ENCODE measurements around the gene ANKRD35.

Gene ANKRD35

DNA sequence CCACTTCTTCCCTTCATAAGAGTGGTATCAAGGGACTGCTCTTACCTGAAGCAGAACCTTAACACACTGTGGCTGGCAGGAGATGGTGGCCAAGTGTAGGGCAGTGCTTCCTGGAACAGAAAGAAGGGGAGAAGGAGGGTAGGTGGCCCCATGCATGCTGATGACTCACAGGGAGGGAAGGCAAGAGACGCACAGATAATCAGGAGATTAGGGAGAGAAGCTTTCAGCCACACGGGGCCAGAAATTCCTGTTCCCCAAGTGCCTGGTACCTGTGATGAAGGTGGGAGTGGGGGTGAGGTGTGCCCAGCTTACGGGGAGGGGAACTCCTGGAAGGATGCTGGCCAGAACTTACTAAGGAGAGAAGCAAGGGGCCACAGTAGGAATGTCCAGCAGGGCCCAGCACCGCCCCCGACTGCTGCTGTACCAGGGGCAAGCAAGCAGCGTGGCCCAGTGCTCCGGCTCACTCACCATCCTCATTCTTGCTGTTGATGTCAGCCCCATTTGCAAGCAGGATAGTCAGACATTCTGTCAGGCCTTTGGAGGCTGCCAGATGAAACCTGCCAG lies 7.7 kb downstream of the ANKRD35 start:
- H3K9ac ChIP-seq (ENCODE audit: low read length): no peak overlapping the region
- no peaks in the 10 kb centered on the region for H3K9me2 ChIP-seq (replicated peaks; ENCODE audit: insufficient read depth, low read length)
- H2AFZ ChIP-seq (ENCODE audit: low read depth, low read length, severe bottlenecking): no peak overlapping the region
- H3K4me2 ChIP-seq (ENCODE audit: low read depth, low read length, poor library complexity, severe bottlenecking): no peak overlapping the region
- H3K27me3 ChIP-seq (ENCODE audit: low read length): no peaks in the 10 kb centered on the region
- TF ChIP-seq EZH2phosphoT487 (conservative IDR thresholded peaks at IDR 0.05; ENCODE audit: low read length): no peak
- no peak for TF ChIP-seq CTCF (IDR thresholded peaks at IDR 0.05; ENCODE audit: insufficient read depth, low read length, poor library complexity, severe bottlenecking)
- H3K27ac ChIP-seq (ENCODE audit: low read depth, low read length): no peak overlapping the region
- H3F3A ChIP-seq (ENCODE audit: insufficient read depth): no peaks in the 10 kb centered on the region
- no peaks in the 10 kb centered on the region for H4K20me1 ChIP-seq (ENCODE audit: low read depth, low read length)
- H3K36me3 ChIP-seq (ENCODE audit: low read length): no peaks in the 10 kb centered on the region
- no peaks in the 10 kb centered on the region for H3K9me3 ChIP-seq (ENCODE audit: insufficient read depth, low read length)
- H3K4me3 ChIP-seq (ENCODE audit: insufficient read depth, low read length, poor library complexity, severe bottlenecking): no peak overlapping the region
- H3K79me2 ChIP-seq (ENCODE audit: insufficient read depth, low read length): no peaks in the 10 kb centered on the region

- Histone ChIP-seq H3K27ac (ENCODE audit: low read depth, low read length) (no peak overlapping the region), H3K4me3 (ENCODE audit: insufficient read depth, low read length, poor library complexity, severe bottlenecking) (no peak overlapping the region), H3K79me2 (ENCODE audit: insufficient read depth, low read length) (no peaks in the 10 kb centered on the region), H2AFZ (ENCODE audit: low read depth, low read length, severe bottlenecking) (no peak overlapping the region), H3K27me3 (ENCODE audit: low read length) (no peaks in the 10 kb centered on the region), H3K9me2 (replicated peaks; ENCODE audit: insufficient read depth, low read length) (no peaks in the 10 kb centered on the region), H3K9ac (ENCODE audit: low read length) (no peak overlapping the region), H3K9me3 (ENCODE audit: insufficient read depth, low read length) (no peaks in the 10 kb centered on the region), H3K4me2 (ENCODE audit: low read depth, low read length, poor library complexity, severe bottlenecking) (no peak overlapping the region), H4K20me1 (ENCODE audit: low read depth, low read length) (no peaks in the 10 kb centered on the region), H3F3A (ENCODE audit: insufficient read depth) (no peaks in the 10 kb centered on the region), H3K36me3 (ENCODE audit: low read length) (no peaks in the 10 kb centered on the region)
- no peak for TF ChIP-seq EZH2phosphoT487 (conservative IDR thresholded peaks at IDR 0.05; ENCODE audit: low read length)
- TF ChIP-seq CTCF (IDR thresholded peaks at IDR 0.05; ENCODE audit: insufficient read depth, low read length, poor library complexity, severe bottlenecking): no peak
Observed at GRCh38 chr1:145874646-145875045, 11.0 kb downstream of the ANKRD35 start.

- no peaks in the 10 kb centered on the region for H4K20me1 ChIP-seq (ENCODE audit: low read depth, low read length)
- H3K4me2 ChIP-seq (ENCODE audit: low read depth, low read length, poor library complexity, severe bottlenecking): no peak overlapping the region
- H3K4me3 ChIP-seq (ENCODE audit: insufficient read depth, low read length, poor library complexity, severe bottlenecking): no peak overlapping the region
- H3K9me3 ChIP-seq (ENCODE audit: insufficient read depth, low read length): no peaks in the 10 kb centered on the region
- H3K27me3 ChIP-seq (ENCODE audit: low read length): no peaks in the 10 kb centered on the region
- H3F3A ChIP-seq (ENCODE audit: insufficient read depth): no peaks in the 10 kb centered on the region
- no peak overlapping the region for H3K9ac ChIP-seq (ENCODE audit: low read length)
- TF ChIP-seq CTCF (IDR thresholded peaks at IDR 0.05; ENCODE audit: insufficient read depth, low read length, poor library complexity, severe bottlenecking) (no peak), EZH2phosphoT487 (conservative IDR thresholded peaks at IDR 0.05; ENCODE audit: low read length) (no peak)
- no peaks in the 10 kb centered on the region for H3K79me2 ChIP-seq (ENCODE audit: insufficient read depth, low read length)
- no peak overlapping the region for H3K27ac ChIP-seq (ENCODE audit: low read depth, low read length)
- H3K9me2 ChIP-seq (replicated peaks; ENCODE audit: insufficient read depth, low read length): no peaks in the 10 kb centered on the region
- peak overlapping the region; percentile 45 for H2AFZ ChIP-seq (ENCODE audit: low read depth, low read length, severe bottlenecking)
- no peaks in the 10 kb centered on the region for H3K36me3 ChIP-seq (ENCODE audit: low read length)
Observed at GRCh38 chr1:145871994-145872924, 13.4 kb downstream of the ANKRD35 start.
